ENCODE measurements around the gene TPSAB1. TPM values are rescaled to one million over a fixed set of nuclear protein-coding genes. Genes with fewer than 3 reads are reported as not detected.
"Not testable (repeated sequence)": the region's sequence is repeated elsewhere in the genome, so short reads cannot be mapped to it uniquely, and the experiment has no call there.

TPSAB1 gene
- total RNA-seq, 1 experiment from 2014 or later: 0.25 TPM

DNA sequence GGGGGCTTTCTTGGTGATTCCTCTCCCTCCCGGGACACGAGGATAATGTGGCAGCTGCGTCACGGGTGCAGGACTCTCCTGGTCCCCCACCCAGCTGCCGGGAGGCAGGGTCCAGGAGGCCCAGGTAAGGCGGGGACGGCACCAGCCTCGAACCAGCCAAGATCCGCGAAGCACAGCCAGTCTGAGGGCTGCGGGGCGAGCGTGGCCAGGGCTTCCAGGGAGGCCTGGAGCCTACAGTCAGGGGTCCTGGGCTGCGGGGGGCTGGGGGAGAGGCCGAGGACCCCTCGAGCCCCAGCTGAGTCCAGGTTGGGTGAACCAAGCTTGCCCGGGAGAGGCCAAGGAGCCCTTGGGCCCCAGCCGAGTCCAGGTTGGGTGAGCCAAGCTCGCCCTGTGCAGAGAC lies 25.3 kb downstream of the TPSAB1 start:
- H2AFZ ChIP-seq (ENCODE audit: low read depth, low read length, poor library complexity, severe bottlenecking): no peak overlapping the region
- no peak overlapping the region for H3K9ac ChIP-seq (ENCODE audit: low read length)
- H3K4me3 ChIP-seq (replicated peaks in 1 of 2; ENCODE audit: low read depth in 1 of 2, low read length in 2 of 2): no peak overlapping the region
- no peaks in the 10 kb centered on the region for H3K79me2 ChIP-seq (ENCODE audit: insufficient read depth, low read length)
- TF ChIP-seq SP1 (IDR thresholded peaks at IDR 0.05; ENCODE audit: low read depth) (no peak), YY1 (IDR thresholded peaks at IDR 0.05; ENCODE audit: extremely low read depth, insufficient replicate concordance, low read depth, low read length) (no peak), EGR1 (IDR thresholded peaks at IDR 0.05; ENCODE audit: low read depth) (no peak), JUND (IDR thresholded peaks at IDR 0.05) (no peak), FOSL1 (IDR thresholded peaks at IDR 0.05; ENCODE audit: low read depth) (no peak), CBX3 (IDR thresholded peaks at IDR 0.05; ENCODE audit: low read depth) (no peak), SIN3A (IDR thresholded peaks at IDR 0.05; ENCODE audit: low read depth) (no peak), ZNF274 (IDR thresholded peaks at IDR 0.05; ENCODE audit: low read depth, low read length) (no peak), POLR2AphosphoS5 (IDR thresholded peaks at IDR 0.05; ENCODE audit: low read depth, low read length) (no peak)
- TF ChIP-seq, protein P1, sequence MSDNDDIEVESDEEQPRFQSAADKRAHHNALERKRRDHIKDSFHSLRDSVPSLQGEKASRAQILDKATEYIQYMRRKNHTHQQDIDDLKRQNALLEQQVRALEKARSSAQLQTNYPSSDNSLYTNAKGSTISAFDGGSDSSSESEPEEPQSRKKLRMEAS (IDR thresholded peaks at IDR 0.05): no peak
- TF ChIP-seq, protein P2, sequence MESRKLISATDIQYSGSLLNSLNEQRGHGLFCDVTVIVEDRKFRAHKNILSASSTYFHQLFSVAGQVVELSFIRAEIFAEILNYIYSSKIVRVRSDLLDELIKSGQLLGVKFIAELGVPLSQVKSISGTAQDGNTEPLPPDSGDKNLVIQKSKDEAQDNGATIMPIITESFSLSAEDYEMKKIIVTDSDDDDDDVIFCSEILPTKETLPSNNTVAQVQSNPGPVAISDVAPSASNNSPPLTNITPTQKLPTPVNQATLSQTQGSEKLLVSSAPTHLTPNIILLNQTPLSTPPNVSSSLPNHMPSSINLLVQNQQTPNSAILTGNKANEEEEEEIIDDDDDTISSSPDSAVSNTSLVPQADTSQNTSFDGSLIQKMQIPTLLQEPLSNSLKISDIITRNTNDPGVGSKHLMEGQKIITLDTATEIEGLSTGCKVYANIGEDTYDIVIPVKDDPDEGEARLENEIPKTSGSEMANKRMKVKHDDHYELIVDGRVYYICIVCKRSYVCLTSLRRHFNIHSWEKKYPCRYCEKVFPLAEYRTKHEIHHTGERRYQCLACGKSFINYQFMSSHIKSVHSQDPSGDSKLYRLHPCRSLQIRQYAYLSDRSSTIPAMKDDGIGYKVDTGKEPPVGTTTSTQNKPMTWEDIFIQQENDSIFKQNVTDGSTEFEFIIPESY (IDR thresholded peaks at IDR 0.05; ENCODE audit: extremely low read depth, insufficient replicate concordance, low read length): no peak
- RAD21 ChIA-PET (ENCODE audit: low non-redundant PET in 1 of 2, low total read pairs in 2 of 2, uncharacterized antibody in 2 of 2, unreplicated experiment in 2 of 2): no interaction called here
- DNase-seq (ENCODE audit: low read depth, low spot score) (no peak), ATAC-seq (no peak)
- no TSS peak for BruUV-seq (replicated peaks)
- H3K36me3 ChIP-seq (ENCODE audit: control insufficient read depth in 1 of 2, insufficient read depth in 2 of 2, low read length in 2 of 2): no peaks in the 10 kb centered on the region
- H3K27ac ChIP-seq (ENCODE audit: low read depth, low read length): no peak overlapping the region
- CTCF ChIA-PET: no interaction called here
- H3K9me3 ChIP-seq (ENCODE audit: control insufficient read depth in 1 of 2, insufficient read depth in 1 of 2, low read depth in 1 of 2, low read length in 2 of 2): no peaks in the 10 kb centered on the region; a peak in 1 of 4 replicates
- H3K27me3 ChIP-seq (ENCODE audit: insufficient read depth, low read length): no peaks in the 10 kb centered on the region
- POLR2A ChIA-PET: no interaction called here
- H4K20me1 ChIP-seq (ENCODE audit: insufficient read depth): no peaks in the 10 kb centered on the region
- H3K4me2 ChIP-seq (ENCODE audit: low read length): no peak overlapping the region
- intact Hi-C loops (cut with micrococcal nuclease): no loop called here
- no peaks in the 10 kb centered on the region for H3K9me2 ChIP-seq (ENCODE audit: insufficient read depth)
- peaks cover 4 to 5% of the 10 kb centered on the region in 2 experiments; a peak in 3 of 4 replicates for H3K4me1 ChIP-seq (ENCODE audit: control insufficient read depth in 1 of 2, insufficient read depth in 2 of 2, low read length in 2 of 2)

DNA sequence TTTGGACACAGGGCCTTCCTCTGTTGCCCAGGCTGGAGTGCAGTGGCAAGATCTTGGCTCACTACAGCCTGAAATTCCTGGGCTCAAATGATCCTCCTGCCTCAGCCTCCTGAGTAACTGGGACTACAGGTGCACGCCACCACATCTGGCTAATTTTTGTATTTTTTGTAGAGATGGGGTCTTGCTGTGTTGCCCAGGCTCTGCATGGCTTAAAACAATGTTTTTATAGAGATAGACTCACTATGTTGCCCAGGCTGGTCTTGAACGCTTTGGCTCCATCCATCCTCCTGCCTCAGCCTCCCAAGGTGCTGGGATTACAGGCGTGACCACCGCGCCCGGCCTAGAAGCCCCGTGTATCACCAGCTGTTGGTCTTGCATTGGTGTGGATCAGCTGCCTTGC lies 28.9 kb downstream of the TPSAB1 start:
- H3K9me3 ChIP-seq (ENCODE audit: control insufficient read depth in 1 of 2, insufficient read depth in 1 of 2, low read depth in 1 of 2, low read length in 2 of 2); intact Hi-C loops (cut with micrococcal nuclease); H3K27ac ChIP-seq (ENCODE audit: low read depth, low read length); H3K4me3 ChIP-seq (replicated peaks in 1 of 2; ENCODE audit: low read depth in 1 of 2, low read length in 2 of 2); BruUV-seq (replicated peaks); DNase-seq (ENCODE audit: low read depth, low spot score); H3K4me1 ChIP-seq (ENCODE audit: control insufficient read depth in 1 of 2, insufficient read depth in 2 of 2, low read length in 2 of 2); POLR2A ChIA-PET; H3K9me2 ChIP-seq (ENCODE audit: insufficient read depth); H3K36me3 ChIP-seq (ENCODE audit: control insufficient read depth in 1 of 2, insufficient read depth in 2 of 2, low read length in 2 of 2); H3K9ac ChIP-seq (ENCODE audit: low read length); H2AFZ ChIP-seq (ENCODE audit: low read depth, low read length, poor library complexity, severe bottlenecking); H3K27me3 ChIP-seq (ENCODE audit: insufficient read depth, low read length); CTCF ChIA-PET; ATAC-seq; H3K79me2 ChIP-seq (ENCODE audit: insufficient read depth, low read length); H4K20me1 ChIP-seq (ENCODE audit: insufficient read depth); RAD21 ChIA-PET (ENCODE audit: low non-redundant PET in 1 of 2, low total read pairs in 2 of 2, uncharacterized antibody in 2 of 2, unreplicated experiment in 2 of 2): not testable (repeated sequence)
- peak overlapping the region; percentile 37; the same call in 1 of the 2 replicates for H3K4me2 ChIP-seq (ENCODE audit: low read length)

All from HCT116 (cell line).